ENCODE measurements around the gene LRG1.

LRG1 gene

DNA sequence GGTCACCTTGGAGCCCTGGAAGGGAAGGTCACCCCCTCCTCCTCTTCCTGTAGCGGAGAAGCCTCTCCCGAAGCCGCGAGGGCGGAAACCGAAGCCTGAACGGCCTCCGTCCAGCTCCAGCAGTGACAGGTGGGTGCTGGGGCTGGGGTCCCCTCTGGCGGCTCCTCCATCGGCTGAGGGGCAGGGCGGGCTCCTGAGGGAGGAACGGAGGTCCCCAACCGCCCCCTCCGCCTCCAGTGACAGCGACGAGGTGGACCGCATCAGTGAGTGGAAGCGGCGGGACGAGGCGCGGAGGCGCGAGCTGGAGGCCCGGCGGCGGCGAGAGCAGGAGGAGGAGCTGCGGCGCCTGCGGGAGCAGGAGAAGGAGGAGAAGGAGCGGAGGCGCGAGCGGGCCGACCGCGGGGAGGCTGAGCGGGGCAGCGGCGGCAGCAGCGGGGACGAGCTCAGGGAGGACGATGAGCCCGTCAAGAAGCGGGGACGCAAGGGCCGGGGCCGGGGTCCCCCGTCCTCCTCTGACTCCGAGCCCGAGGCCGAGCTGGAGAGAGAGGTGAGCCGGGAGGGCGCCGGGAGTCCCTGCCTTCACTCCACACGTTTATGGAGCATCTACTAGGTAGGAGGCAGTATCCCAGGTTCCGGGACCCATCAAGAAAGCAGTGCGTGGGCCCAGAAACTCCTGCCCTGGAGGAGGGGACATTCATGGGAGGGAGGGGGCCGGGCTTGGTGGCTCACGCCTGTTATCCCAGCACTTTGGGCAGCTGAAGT is 45.7 kb downstream of the LRG1 start:
- no peak for DNase-seq
- no peak overlapping the region for H3K27ac ChIP-seq
- H3K4me3 ChIP-seq = no peak overlapping the region
- H3K36me3 ChIP-seq = peaks cover 71 to 94% (median 81%) of the 10 kb centered on the region in 3 donors
- no peaks in the 10 kb centered on the region for H3K9me3 ChIP-seq
- intact Hi-C loops (cut with DNase I; ENCODE audit: low total_unique reads) = no loop called here
- TF ChIP-seq, protein P1, sequence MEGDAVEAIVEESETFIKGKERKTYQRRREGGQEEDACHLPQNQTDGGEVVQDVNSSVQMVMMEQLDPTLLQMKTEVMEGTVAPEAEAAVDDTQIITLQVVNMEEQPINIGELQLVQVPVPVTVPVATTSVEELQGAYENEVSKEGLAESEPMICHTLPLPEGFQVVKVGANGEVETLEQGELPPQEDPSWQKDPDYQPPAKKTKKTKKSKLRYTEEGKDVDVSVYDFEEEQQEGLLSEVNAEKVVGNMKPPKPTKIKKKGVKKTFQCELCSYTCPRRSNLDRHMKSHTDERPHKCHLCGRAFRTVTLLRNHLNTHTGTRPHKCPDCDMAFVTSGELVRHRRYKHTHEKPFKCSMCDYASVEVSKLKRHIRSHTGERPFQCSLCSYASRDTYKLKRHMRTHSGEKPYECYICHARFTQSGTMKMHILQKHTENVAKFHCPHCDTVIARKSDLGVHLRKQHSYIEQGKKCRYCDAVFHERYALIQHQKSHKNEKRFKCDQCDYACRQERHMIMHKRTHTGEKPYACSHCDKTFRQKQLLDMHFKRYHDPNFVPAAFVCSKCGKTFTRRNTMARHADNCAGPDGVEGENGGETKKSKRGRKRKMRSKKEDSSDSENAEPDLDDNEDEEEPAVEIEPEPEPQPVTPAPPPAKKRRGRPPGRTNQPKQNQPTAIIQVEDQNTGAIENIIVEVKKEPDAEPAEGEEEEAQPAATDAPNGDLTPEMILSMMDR (IDR thresholded peaks at IDR 0.05) = no peak
- no peaks in the 10 kb centered on the region for H3K27me3 ChIP-seq
- no peaks in the 10 kb centered on the region for H3K4me1 ChIP-seq

DNA sequence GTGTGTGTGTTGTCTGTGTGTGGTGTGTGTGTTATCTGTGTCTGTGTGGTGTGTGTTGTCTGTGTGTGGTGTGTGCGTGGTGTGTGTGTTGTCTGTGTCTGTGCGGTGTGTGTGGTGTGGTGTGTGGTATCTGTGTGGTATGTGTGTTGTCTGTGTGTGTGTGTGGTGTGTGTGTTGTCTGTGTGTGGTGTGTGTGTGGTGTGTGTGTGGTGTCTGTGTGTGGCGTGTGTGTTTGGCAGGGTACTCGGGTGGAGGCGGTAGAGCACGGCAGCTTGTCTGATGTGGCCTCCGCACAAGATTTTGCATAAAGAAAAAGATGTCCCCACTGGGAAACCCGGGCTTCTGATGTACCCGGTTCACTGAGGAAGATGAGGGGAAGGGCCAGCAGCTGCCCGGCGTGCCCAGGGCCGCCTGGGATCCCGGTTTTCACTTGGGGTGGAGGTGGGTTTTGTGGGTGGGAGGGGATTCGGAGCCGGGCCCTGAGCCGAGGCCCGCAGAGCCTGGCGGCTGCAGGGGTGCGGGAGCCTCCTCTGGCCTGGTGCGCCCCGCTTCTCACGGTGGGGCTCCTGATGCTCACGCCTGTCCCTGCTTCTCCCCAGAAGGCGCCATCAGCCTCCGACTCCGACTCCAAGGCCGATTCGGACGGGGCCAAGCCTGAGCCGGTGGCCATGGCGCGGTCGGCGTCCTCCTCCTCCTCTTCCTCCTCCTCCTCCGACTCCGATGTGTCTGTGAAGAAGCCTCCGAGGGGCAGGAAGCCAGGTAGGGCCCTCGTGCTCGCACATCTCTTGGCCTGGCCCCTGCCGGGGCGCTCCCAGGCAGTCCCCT is 46.5 kb downstream of the LRG1 start:
- DNase-seq = no peak

DNA sequence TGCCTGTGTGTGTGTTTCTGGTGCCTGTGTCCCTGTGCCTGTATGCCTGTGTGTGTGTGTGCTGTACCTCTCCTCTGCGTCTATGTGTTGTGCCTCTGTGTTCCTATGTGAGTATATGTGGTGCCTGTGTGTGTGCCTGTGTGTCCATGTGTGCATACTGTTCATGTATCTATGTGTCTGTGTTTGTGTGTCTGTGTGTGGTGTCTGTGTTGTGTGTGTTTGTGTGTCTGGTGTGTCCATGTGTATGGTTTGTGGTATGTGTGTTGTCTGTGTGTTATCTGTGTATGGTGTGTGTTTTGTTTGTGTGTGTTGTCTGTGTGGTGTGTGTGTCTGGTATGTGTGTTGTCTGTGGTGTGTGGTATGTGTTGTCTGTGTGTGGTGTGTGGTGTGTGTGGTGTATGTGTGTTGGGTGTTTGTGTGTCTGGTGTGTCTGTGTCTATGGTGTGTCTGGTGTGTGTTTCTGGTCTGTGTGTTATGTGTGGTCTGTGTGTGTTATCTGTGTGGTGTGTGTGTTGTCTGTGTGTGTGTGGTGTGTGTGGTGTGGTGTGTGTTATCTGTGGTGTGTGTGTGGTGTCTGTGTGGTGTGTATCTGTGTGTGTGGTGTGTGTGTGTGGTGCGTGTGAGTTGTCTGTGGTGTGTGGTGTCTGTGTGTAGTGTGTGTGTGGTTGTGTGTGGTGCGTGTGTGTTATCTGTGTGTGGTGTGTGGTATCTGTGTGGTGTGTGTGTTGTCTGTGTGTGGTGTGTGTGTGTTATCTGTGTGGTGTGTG is 47.3 kb downstream of the LRG1 start:
- Histone ChIP-seq H3K36me3 (peaks cover 62 to 94% (median 74%) of the 10 kb centered on the region in 3 donors), H3K27ac (no peak overlapping the region), H3K27me3 (no peaks in the 10 kb centered on the region), H3K4me1 (no peaks in the 10 kb centered on the region), H3K9me3 (no peaks in the 10 kb centered on the region), H3K4me3 (no peak overlapping the region)
- TF ChIP-seq, protein P1 (IDR thresholded peaks at IDR 0.05) = no peak
- no peak for DNase-seq
- intact Hi-C loops (cut with DNase I; ENCODE audit: low total_unique reads) = no loop called here

More for the DNA sequence above, 46.5 kb downstream of the LRG1 start:
- Histone ChIP-seq H3K9me3 (no peaks in the 10 kb centered on the region), H3K27me3 (no peaks in the 10 kb centered on the region), H3K4me3 (no peak overlapping the region), H3K36me3 (peaks cover 70 to 94% (median 81%) of the 10 kb centered on the region in 3 donors), H3K27ac (no peak overlapping the region), H3K4me1 (no peaks in the 10 kb centered on the region)
- TF ChIP-seq, protein P1 (IDR thresholded peaks at IDR 0.05) = no peak
- intact Hi-C loops (cut with DNase I; ENCODE audit: low total_unique reads) = no loop called here

- Histone ChIP-seq H3K4me3 (no peak overlapping the region), H3K36me3 (peaks cover 57 to 94% (median 63%) of the 10 kb centered on the region in 3 donors), H3K27ac (no peak overlapping the region), H3K27me3 (no peaks in the 10 kb centered on the region), H3K4me1 (no peaks in the 10 kb centered on the region), H3K9me3 (no peaks in the 10 kb centered on the region)
- DNase-seq = no peak
- TF ChIP-seq, protein P1 (IDR thresholded peaks at IDR 0.05) = no peak
- intact Hi-C loops (cut with DNase I; ENCODE audit: low total_unique reads) = no loop called here
These were observed 48.4 kb downstream of the LRG1 start for GRCh38 chr19:4491446-4491845.

- DNase-seq = no peak
- H3K27ac ChIP-seq = no peak overlapping the region
- TF ChIP-seq, protein P1 (IDR thresholded peaks at IDR 0.05) = no peak
- H3K27me3 ChIP-seq = no peaks in the 10 kb centered on the region
- no peaks in the 10 kb centered on the region for H3K4me1 ChIP-seq
- H3K9me3 ChIP-seq = no peaks in the 10 kb centered on the region
- H3K4me3 ChIP-seq = no peak overlapping the region
- H3K36me3 ChIP-seq = peaks cover 33 to 85% (median 38%) of the 10 kb centered on the region in 3 donors
- intact Hi-C loops (cut with DNase I; ENCODE audit: low total_unique reads) = no loop called here
These were observed 51.3 kb downstream of the LRG1 start for GRCh38 chr19:4488496-4488895.

Data from tibial artery (tissue), 4 donors.